ENCODE results near the gene CAPN3. TPM values are rescaled to one million over a fixed set of nuclear protein-coding genes. Genes with fewer than 3 reads are reported as not detected.

The CAPN3 gene
- total and polyA plus RNA-seq, 2 donors (not counting 3 experiments of a cell fraction or from before 2014, with no cell fraction given): 2.2 to 3.7 TPM

- BruUV-seq (replicated peaks): no TSS peak
- H3K9me3 ChIP-seq (replicated peaks; ENCODE audit: control insufficient read depth, insufficient read depth, low read length): no peaks in the 10 kb centered on the region
- intact Hi-C loops (cut with micrococcal nuclease): no loop called here
- H3K27me3 ChIP-seq (ENCODE audit: control insufficient read depth in 2 of 2, insufficient read depth in 2 of 2, low read length in 2 of 2): peaks cover 0 to 4% of the 10 kb centered on the region in 2 experiments
- no peak overlapping the region for H2AFZ ChIP-seq (ENCODE audit: low read depth, low read length)
- ChIA-PET POLR2A (no interaction called here), CTCF (no interaction called here)
- no peak overlapping the region for H3K4me2 ChIP-seq (ENCODE audit: insufficient read depth, low read length)
- no peak for TF ChIP-seq GATA2 (IDR thresholded peaks at IDR 0.05; ENCODE audit: insufficient read depth, insufficient read length, low read depth, low read length)
- no peak for TF ChIP-seq POLR2A (IDR thresholded peaks at IDR 0.05; ENCODE audit: low read depth, low read length)
- TF ChIP-seq POLR2AphosphoS5 (IDR thresholded peaks at IDR 0.05; ENCODE audit: insufficient read depth, low read depth, low read length): no peak
- no peak for TF ChIP-seq MYC (IDR thresholded peaks at IDR 0.05; ENCODE audit: low read depth, low read length)
- no peak for TF ChIP-seq CTCF (IDR thresholded peaks at IDR 0.05; ENCODE audit: extremely low read depth in 1 of 2, insufficient read depth in 1 of 2, low read depth in 1 of 2, low read length in 2 of 2)
- no peak for TF ChIP-seq FOS (IDR thresholded peaks at IDR 0.05; ENCODE audit: borderline replicate concordance, insufficient read depth, low read length)
- no peak for TF ChIP-seq JUN (IDR thresholded peaks at IDR 0.05; ENCODE audit: borderline replicate concordance, insufficient read depth, insufficient read length, low read depth)
- TF ChIP-seq EZH2 (IDR thresholded peaks at IDR 0.05; ENCODE audit: borderline replicate concordance, low read depth, low read length, severe bottlenecking): no peak
- TF ChIP-seq, protein P1, sequence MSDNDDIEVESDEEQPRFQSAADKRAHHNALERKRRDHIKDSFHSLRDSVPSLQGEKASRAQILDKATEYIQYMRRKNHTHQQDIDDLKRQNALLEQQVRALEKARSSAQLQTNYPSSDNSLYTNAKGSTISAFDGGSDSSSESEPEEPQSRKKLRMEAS (IDR thresholded peaks at IDR 0.05; ENCODE audit: insufficient read depth, insufficient read length): no peak
- dilution Hi-C loops (cut with MboI; ENCODE audit: extremely low pct_ligation_motif_present, low sequenced_read_pairs): no loop called here
- no peak overlapping the region for H3K27ac ChIP-seq (ENCODE audit: insufficient read depth, low read depth, low read length)
- DNase-seq (ENCODE audit: low read depth, low spot score) (no peak), FAIRE-seq (no peak)
- no peak overlapping the region for H3K9ac ChIP-seq (replicated peaks; ENCODE audit: extremely low read depth, insufficient read depth, low read length)
- H4K20me1 ChIP-seq (replicated peaks; ENCODE audit: control insufficient read depth, extremely low read depth, insufficient read depth, low read length): no peaks in the 10 kb centered on the region
- no peaks in the 10 kb centered on the region for H3K79me2 ChIP-seq (ENCODE audit: control insufficient read depth, insufficient read depth, low read length)
- H3K36me3 ChIP-seq (ENCODE audit: control insufficient read depth in 2 of 2, extremely low read depth in 1 of 2, insufficient read depth in 2 of 2, low read length in 2 of 2): no peaks in the 10 kb centered on the region
- no peaks in the 10 kb centered on the region for H3K9me1 ChIP-seq (replicated peaks; ENCODE audit: control insufficient read depth, extremely low read depth, insufficient read depth, low read length)
- no peaks in the 10 kb centered on the region for H3K4me1 ChIP-seq (ENCODE audit: control insufficient read depth, extremely low read depth, insufficient read depth, low read length)
- H3K4me3 ChIP-seq (replicated peaks in 1 of 3; ENCODE audit: insufficient read depth in 1 of 3, low read depth in 1 of 3, low read length in 3 of 3): no peak overlapping the region
Measured at GRCh38 chr15:42394106-42394505, 34.8 kb downstream of the CAPN3 start.

Data from endothelial cell of umbilical vein (primary cell).